ENCODE data around the gene CCDC106.

Gene CCDC106

GRCh38 chr19:55686311-55687050 lies 38.5 kb downstream of the CCDC106 start:
- no peak for DNase-seq

GRCh38 chr19:55687281-55688201 lies 39.5 kb downstream of the CCDC106 start:
- no peak for DNase-seq

- no peak for DNase-seq
Measured at GRCh38 chr19:55688422-55689218, 40.6 kb downstream of the CCDC106 start.

- DNase-seq: no peak
Measured at GRCh38 chr19:55689411-55690108, 41.5 kb downstream of the CCDC106 start.

GRCh38 chr19:55690109-55690768 lies 42.2 kb downstream of the CCDC106 start:
- no peak for DNase-seq

GRCh38 chr19:55690769-55691545 lies 42.9 kb downstream of the CCDC106 start:
- no peak for DNase-seq

- no peak for DNase-seq
Measured at GRCh38 chr19:55691561-55692481, 43.8 kb downstream of the CCDC106 start.

GRCh38 chr19:55692681-55693081 lies 44.7 kb downstream of the CCDC106 start:
- no peak for DNase-seq

- no peak for DNase-seq
Measured at GRCh38 chr19:55693336-55693974, 45.4 kb downstream of the CCDC106 start.

GRCh38 chr19:55694241-55694655 lies 46.2 kb downstream of the CCDC106 start:
- no peak for DNase-seq

- DNase-seq: no peak
Measured at GRCh38 chr19:55694656-55695491, 46.9 kb downstream of the CCDC106 start.

- DNase-seq: no peak
Measured at GRCh38 chr19:55695511-55696290, 47.7 kb downstream of the CCDC106 start.

GRCh38 chr19:55696301-55697068 lies 48.5 kb downstream of the CCDC106 start:
- no peak for DNase-seq

GRCh38 chr19:55697069-55697440 lies 49.0 kb downstream of the CCDC106 start:
- DNase-seq: no peak

GRCh38 chr19:55697698-55698097 lies 49.7 kb downstream of the CCDC106 start:
- DNase-seq: no peak

- no peak for DNase-seq
Measured at GRCh38 chr19:55698256-55698655, 50.2 kb downstream of the CCDC106 start.

GRCh38 chr19:55699221-55699620 lies 51.2 kb downstream of the CCDC106 start:
- DNase-seq: no peak

All from activated CD8-positive, alpha-beta memory T cell treated with anti-CD3 and anti-CD28 coated beads, Interleukin-2, amount 50 U/mL, for 48 hours (primary cell).